ENCODE measurements around the gene C3orf49.

C3orf49 gene

DNA sequence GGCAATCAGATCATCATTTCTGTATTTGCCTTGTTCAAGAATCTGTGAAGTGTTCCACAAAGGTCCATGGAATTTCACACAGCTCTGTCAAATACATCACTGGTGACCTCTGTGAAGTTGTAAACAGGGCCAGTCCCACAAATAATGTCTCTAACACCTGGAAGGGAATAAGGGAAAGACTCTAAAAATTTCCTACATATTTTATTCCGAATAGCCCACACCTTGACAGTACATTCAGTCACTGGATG is at the start of gene C3orf49:
C3orf49 (plus strand) TSS at position 149 of the 248 bp plus-strand sequence. CDS start 173 bp downstream, outside the sequence.
- no peak for TF ChIP-seq EGR1 (IDR thresholded peaks at IDR 0.05)
- TF ChIP-seq TAF1 (IDR thresholded peaks at IDR 0.05; ENCODE audit: low read depth) = no peak
- no peak for TF ChIP-seq MAX (IDR thresholded peaks at IDR 0.05)
- TF ChIP-seq REST (IDR thresholded peaks at IDR 0.05; ENCODE audit: low read depth) = no peak
- TF ChIP-seq USF1 (IDR thresholded peaks at IDR 0.05) = no peak
- no peak for TF ChIP-seq FOXM1 (IDR thresholded peaks at IDR 0.05; ENCODE audit: borderline replicate concordance, low read depth)

DNA sequence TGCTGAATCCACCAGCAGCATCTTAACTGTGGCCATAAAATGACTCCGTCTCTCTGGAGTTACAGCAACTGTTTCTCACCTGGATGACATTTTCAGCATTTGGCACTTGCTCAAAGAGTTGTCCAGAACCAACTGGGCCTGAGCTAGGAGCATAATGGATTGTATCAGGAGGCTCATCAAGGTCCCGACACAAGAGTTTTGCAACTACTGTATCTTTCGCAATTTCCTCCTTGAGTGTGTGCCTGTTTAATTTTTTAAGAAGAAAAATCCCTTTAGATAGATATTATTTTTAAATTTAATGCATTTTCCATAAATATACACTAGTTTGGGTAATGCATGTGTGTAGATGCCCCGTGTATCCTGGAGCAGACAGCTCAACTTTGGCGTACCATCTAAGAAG is 44.3 kb upstream of the C3orf49 start:
- TF ChIP-seq EP300 (IDR thresholded peaks at IDR 0.05; ENCODE audit: borderline replicate concordance) (no peak), YY1 (IDR thresholded peaks at IDR 0.05; ENCODE audit: low read depth) (no peak), TCF12 (IDR thresholded peaks at IDR 0.05; ENCODE audit: low read depth) (no peak), ZBTB7A (IDR thresholded peaks at IDR 0.05; ENCODE audit: low read depth) (no peak), USF1 (IDR thresholded peaks at IDR 0.05) (no peak), EGR1 (IDR thresholded peaks at IDR 0.05) (no peak), RAD21 (IDR thresholded peaks at IDR 0.05; ENCODE audit: low read depth) (no peak), TAF1 (IDR thresholded peaks at IDR 0.05; ENCODE audit: low read depth) (no peak), FOXM1 (IDR thresholded peaks at IDR 0.05; ENCODE audit: borderline replicate concordance, low read depth) (no peak), MAX (IDR thresholded peaks at IDR 0.05) (no peak), CEBPB (IDR thresholded peaks at IDR 0.05) (no peak), TEAD4 (IDR thresholded peaks at IDR 0.05) (no peak), NFIC (IDR thresholded peaks at IDR 0.05) (no peak), REST (IDR thresholded peaks at IDR 0.05; ENCODE audit: low read depth) (no peak), CREB1 (IDR thresholded peaks at IDR 0.05; ENCODE audit: low read depth) (no peak)

DNA sequence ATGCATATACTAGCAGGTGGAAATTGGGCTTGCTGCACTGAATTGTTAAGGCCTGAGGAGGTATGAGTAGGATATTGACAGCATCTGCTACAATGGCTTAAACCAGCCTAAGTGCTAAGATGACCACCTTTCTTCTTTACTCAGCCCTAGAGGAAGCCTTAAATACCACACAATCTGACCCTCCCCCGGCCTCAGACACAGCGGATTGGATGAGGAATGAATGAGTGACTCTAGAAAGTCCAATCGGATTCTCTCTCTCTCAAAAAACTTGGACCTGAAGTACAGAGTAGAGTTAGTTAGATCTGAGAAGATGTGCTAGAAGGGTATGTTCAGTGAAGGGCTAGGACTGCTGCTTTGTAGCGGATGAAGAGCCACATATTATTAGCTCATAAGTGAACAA is 39.9 kb upstream of the C3orf49 start:
- TF ChIP-seq CREB1 (IDR thresholded peaks at IDR 0.05; ENCODE audit: low read depth) (no peak), ZBTB7A (IDR thresholded peaks at IDR 0.05; ENCODE audit: low read depth) (no peak), YY1 (IDR thresholded peaks at IDR 0.05; ENCODE audit: low read depth) (no peak), RAD21 (IDR thresholded peaks at IDR 0.05; ENCODE audit: low read depth) (no peak), EP300 (IDR thresholded peaks at IDR 0.05; ENCODE audit: borderline replicate concordance) (no peak), TCF12 (IDR thresholded peaks at IDR 0.05; ENCODE audit: low read depth) (no peak), NFIC (IDR thresholded peaks at IDR 0.05) (no peak), TAF1 (IDR thresholded peaks at IDR 0.05; ENCODE audit: low read depth) (no peak), EGR1 (IDR thresholded peaks at IDR 0.05) (no peak), USF1 (IDR thresholded peaks at IDR 0.05) (no peak), MAX (IDR thresholded peaks at IDR 0.05) (no peak), CEBPB (IDR thresholded peaks at IDR 0.05) (no peak)

- TF ChIP-seq EGR1 (IDR thresholded peaks at IDR 0.05) (no peak), RAD21 (IDR thresholded peaks at IDR 0.05; ENCODE audit: low read depth) (peak; percentile 27; the same call in 1 of the 2 replicates), USF1 (IDR thresholded peaks at IDR 0.05) (no peak)
Observed at GRCh38 chr3:63791974-63792373, 27.1 kb upstream of the C3orf49 start.

DNA sequence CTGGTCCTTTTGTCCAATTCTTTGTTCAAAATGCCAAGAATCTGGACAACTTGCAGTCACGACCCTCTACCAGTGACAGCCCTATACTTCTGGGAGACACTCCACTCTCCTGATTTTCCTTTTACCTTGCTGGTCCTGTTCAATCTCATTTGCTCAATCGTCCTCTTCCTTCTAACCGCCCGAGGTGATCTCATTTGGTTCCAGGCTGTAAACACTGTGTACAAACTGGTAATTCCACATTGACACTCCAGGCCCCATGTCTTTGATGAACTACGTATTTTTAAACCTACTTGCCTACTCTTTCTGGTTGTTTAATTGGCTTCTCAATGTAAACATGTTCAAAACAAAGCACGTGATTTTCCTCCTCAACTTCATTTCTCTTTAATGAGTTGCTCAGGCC is 23.7 kb upstream of the C3orf49 start:
- no peak for TF ChIP-seq YY1 (IDR thresholded peaks at IDR 0.05; ENCODE audit: low read depth)
- TF ChIP-seq MAX (IDR thresholded peaks at IDR 0.05) = no peak
- no peak for TF ChIP-seq TCF12 (IDR thresholded peaks at IDR 0.05; ENCODE audit: low read depth)
- no peak for TF ChIP-seq USF1 (IDR thresholded peaks at IDR 0.05)
- TF ChIP-seq NFIC (IDR thresholded peaks at IDR 0.05) = no peak
- no peak for TF ChIP-seq ZBTB7A (IDR thresholded peaks at IDR 0.05; ENCODE audit: low read depth)
- no peak for TF ChIP-seq CREB1 (IDR thresholded peaks at IDR 0.05; ENCODE audit: low read depth)
- TF ChIP-seq TEAD4 (IDR thresholded peaks at IDR 0.05) = no peak
- TF ChIP-seq FOXM1 (IDR thresholded peaks at IDR 0.05; ENCODE audit: borderline replicate concordance, low read depth) = no peak
- no peak for TF ChIP-seq EGR1 (IDR thresholded peaks at IDR 0.05)
- no peak for TF ChIP-seq RAD21 (IDR thresholded peaks at IDR 0.05; ENCODE audit: low read depth)
- no peak for TF ChIP-seq CEBPB (IDR thresholded peaks at IDR 0.05)
- TF ChIP-seq EP300 (IDR thresholded peaks at IDR 0.05; ENCODE audit: borderline replicate concordance) = no peak
- no peak for TF ChIP-seq REST (IDR thresholded peaks at IDR 0.05; ENCODE audit: low read depth)
- no peak for TF ChIP-seq TAF1 (IDR thresholded peaks at IDR 0.05; ENCODE audit: low read depth)

All from Ishikawa (cell line).